GM23248 (cell line): ENCODE data around the gene MXRA8. TPM values are rescaled to one million over a fixed set of nuclear protein-coding genes. Genes with fewer than 3 reads are reported as not detected.

Source experiments
- DNase-seq: peaks from one replicate; pipeline ENCODE4 v3.0.0-alpha.2; 2015
- H2AFZ ChIP-seq: fragments of 200-600 bp; sonication (generic); 2 replicates; pipeline ENCODE4 v1.6.1; 2016; ENCODE audit warnings: antibody characterized with exemption
- H3F3A ChIP-seq: fragments of 200-600 bp; sonication (generic); 2 replicates; pipeline ENCODE4 v1.6.1; 2016; ENCODE audit warnings: mild to moderate bottlenecking, antibody characterized with exemption, mixed run types; ENCODE audit not compliant: insufficient read depth
- H3K27ac ChIP-seq: fragments of 200-600 bp; sonication (generic); 2 replicates; pipeline ENCODE4 v1.5.1; 2016; ENCODE audit warnings: mild to moderate bottlenecking
- H3K27me3 ChIP-seq: fragments of 200-600 bp; sonication (generic); replicated peaks from 2 replicates; pipeline ENCODE4 v1.6.1; 2016; ENCODE audit warnings: mild to moderate bottlenecking; ENCODE audit not compliant: insufficient read depth
- H3K36me3 ChIP-seq: fragments of 200-600 bp; sonication (generic); 2 replicates; pipeline ENCODE4 v1.6.1; 2016; ENCODE audit warnings: low read depth, mild to moderate bottlenecking
- H3K4me1 ChIP-seq: fragments of 200-600 bp; sonication (generic); 2 replicates; pipeline ENCODE4 v1.6.1; 2016; ENCODE audit warnings: mild to moderate bottlenecking; ENCODE audit not compliant: insufficient read depth
- H3K4me2 ChIP-seq: fragments of 200-600 bp; sonication (generic); one replicate; pipeline ENCODE4 v1.6.1; 2016; ENCODE audit warnings: mild to moderate bottlenecking; ENCODE audit not compliant: unreplicated experiment
- H3K4me3 ChIP-seq: fragments of 200-600 bp; sonication (generic); 2 replicates; pipeline ENCODE4 v1.5.1; 2016; ENCODE audit warnings: mild to moderate bottlenecking
- H3K79me2 ChIP-seq: fragments of 200-600 bp; sonication (generic); 2 replicates; pipeline ENCODE4 v1.6.1; 2016; ENCODE audit warnings: mild to moderate bottlenecking; ENCODE audit not compliant: insufficient read depth
- H3K9ac ChIP-seq: fragments of 200-600 bp; sonication (generic); 2 replicates; pipeline ENCODE4 v1.6.1; 2016; ENCODE audit warnings: mild to moderate bottlenecking
- H3K9me2 ChIP-seq: fragments of 200-600 bp; sonication (generic); 2 replicates; pipeline ENCODE4 v1.6.1; 2016; ENCODE audit warnings: mixed run types, mild to moderate bottlenecking, moderate library complexity; ENCODE audit not compliant: insufficient read depth
- H3K9me3 ChIP-seq: fragments of 200-600 bp; sonication (generic); one replicate; pipeline ENCODE4 v1.6.1; 2017; ENCODE audit warnings: low read depth
- H4K20me1 ChIP-seq: fragments of 200-600 bp; sonication (generic); 2 replicates; pipeline ENCODE4 v1.6.0; 2016; ENCODE audit not compliant: insufficient read depth
- EZH2 ChIP-seq: fragments of 200-600 bp; sonication (generic); IDR thresholded peaks from 2 replicates; pipeline ENCODE4 v1.6.1; 2018; ENCODE audit warnings: antibody characterized with exemption, mild to moderate bottlenecking; ENCODE audit not compliant: insufficient read depth, poor library complexity, severe bottlenecking
- EZH2phosphoT487 ChIP-seq: fragments of 200-600 bp; sonication (generic); IDR thresholded peaks from 2 replicates; pipeline ENCODE4 v1.6.1; 2018; ENCODE audit warnings: antibody characterized with exemption, moderate library complexity, mild to moderate bottlenecking, low read depth; ENCODE audit not compliant: insufficient read depth
- WGBS, 2 experiments: methylation state at CpG; one replicate each; pipeline ENCODE4 v1.1.6; 2015 to 2017; ENCODE audit warnings: low lambda C conversion rate in 2 of 2, low coverage in 1 of 2; ENCODE audit errors: missing lambda C conversion rate in 2 of 2; 5-methylcytosine and 5-hydroxymethylcytosine counted together
- in situ Hi-C: fragments of 300-500 bp; cut with MboI; formaldehyde crosslinking; loops from 2 replicates; pipeline ENCODE4 v1.15.0; 2020
- microRNA-seq: library from miRNA; unstranded; fragments of <30 nt; microRNA quantifications from one replicate; pipeline ENCODE4, GENCODE V29; 2016; ENCODE audit warnings: borderline number of aligned reads
- polyA plus RNA-seq: library from polyadenylated mRNA; unstranded; fragments of >200 nt; fragmentation: Nextera tagmentation; extraction: Ambion mirVana; gene quantifications from 2 replicates; pipeline ENCODE4 v1.2.1, GENCODE V29; 2016
- total RNA-seq: library from RNA; depleted of rRNA; stranded (reverse); fragments of >200 nt; shearing (Covaris generic); gene quantifications from 2 replicates; pipeline ENCODE4 v1.2.3, GENCODE V29; 2014; rRNA removed

The MXRA8 gene
- total and polyA plus RNA-seq, 2 experiments from 2014 or later, result 584 to 1,228 TPM

DNA sequence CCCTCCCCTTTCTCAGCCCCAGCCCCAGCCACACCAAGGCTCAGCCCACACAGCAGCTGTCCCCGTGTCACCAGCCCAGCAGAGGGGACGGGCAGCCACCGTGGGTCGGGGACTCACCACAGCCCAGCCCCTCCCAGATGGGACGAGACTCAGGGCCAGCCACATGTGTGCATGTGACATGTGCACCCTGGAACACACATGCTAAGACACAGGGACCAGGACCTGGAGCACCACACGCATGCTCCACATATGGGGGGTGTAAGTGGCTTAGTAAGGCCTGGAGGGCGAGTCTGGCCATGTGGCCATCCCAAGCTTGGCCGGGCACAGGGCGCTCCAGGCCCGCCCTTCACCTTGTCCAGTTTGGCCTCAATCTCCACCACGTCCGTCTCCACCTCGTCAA, 54.6 kb downstream of the MXRA8 start:
- no peak overlapping the region for H3K4me2 ChIP-seq
- TF ChIP-seq EZH2phosphoT487, result no peak
- no peak for TF ChIP-seq EZH2

DNA sequence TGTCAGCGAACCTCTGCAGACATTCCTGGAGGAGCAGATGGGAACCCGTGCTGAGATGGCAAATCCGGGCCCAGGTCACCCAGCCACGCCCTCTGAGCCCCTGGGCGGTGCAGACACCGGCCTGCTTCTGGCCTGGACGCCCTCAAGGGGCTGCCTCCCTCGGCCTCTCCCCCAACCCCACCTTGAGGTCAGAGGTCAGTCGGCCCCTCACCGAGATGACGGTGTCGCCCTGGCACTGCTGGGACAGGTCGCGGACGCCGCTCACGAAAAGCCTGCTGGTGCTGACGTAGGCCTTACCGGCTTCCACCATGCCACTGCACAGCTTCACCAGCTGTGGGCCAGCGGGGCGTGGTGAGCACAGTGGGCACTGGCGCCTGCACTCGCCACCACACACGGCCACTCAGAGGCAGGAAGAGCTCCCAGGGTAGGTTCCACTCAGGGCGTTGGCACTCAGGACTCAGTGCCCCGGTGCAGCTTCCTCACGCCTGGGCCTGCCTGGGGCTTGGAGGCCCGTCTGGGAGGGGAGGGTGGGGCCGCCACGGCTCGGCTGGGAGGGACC, 55.3 kb downstream of the MXRA8 start:
- Histone ChIP-seq H3K27ac (no peak overlapping the region), H4K20me1 (no peaks in the 10 kb centered on the region), H3K36me3 (no peaks in the 10 kb centered on the region), H3K4me3 (no peak overlapping the region), H3K9me2 (no peaks in the 10 kb centered on the region), H3K4me2 (no peak overlapping the region), H3K9ac (no peak overlapping the region), H3K79me2 (peaks cover 45% of the 10 kb centered on the region), H3K9me3 (no peaks in the 10 kb centered on the region), H2AFZ (no peak overlapping the region), H3F3A (no peaks in the 10 kb centered on the region), H3K4me1 (peaks cover 22% of the 10 kb centered on the region), H3K27me3 (no peaks in the 10 kb centered on the region)
- in situ Hi-C loops, result no loop called here
- TF ChIP-seq EZH2 (no peak), EZH2phosphoT487 (no peak)
- no peak for DNase-seq
- WGBS, 2 experiments, result 81 to 87% methylated on average over 23 to 31 of the region's 31 CpGs

More for the DNA sequence above, 54.6 kb downstream of the MXRA8 start:
- Histone ChIP-seq H3K4me1 (peaks cover 22% of the 10 kb centered on the region), H3K9me2 (no peaks in the 10 kb centered on the region), H2AFZ (no peak overlapping the region), H3K27ac (no peak overlapping the region), H3K79me2 (peaks cover 45% of the 10 kb centered on the region), H3K9ac (no peak overlapping the region), H3K9me3 (no peaks in the 10 kb centered on the region), H3K4me3 (no peak overlapping the region), H3F3A (no peaks in the 10 kb centered on the region), H3K27me3 (no peaks in the 10 kb centered on the region), H4K20me1 (no peaks in the 10 kb centered on the region), H3K36me3 (no peaks in the 10 kb centered on the region)
- WGBS, 2 experiments, result 71 to 78% methylated on average over 11 to 13 of the region's 13 CpGs
- in situ Hi-C loops, result no loop called here
- DNase-seq, result no peak

Small RNA genes lying within 50 kb of the gene (microRNA-seq; reads per million reads assigned to microRNA genes)
- gene MIR6727, result 2.0 reads per million
- gene MIR6808, result not detected

Other genes starting within 250 kb of the MXRA8 start
- gene C1orf159, start 242.5 kb downstream of the MXRA8 start, total RNA-seq, result 5.2 and 13.1 TPM in 2 replicates
- gene C1orf159, start 242.5 kb downstream of the MXRA8 start, polyA plus RNA-seq, result 11.0 and 11.4 TPM in 2 replicates
- gene TTLL10, start 184.7 kb downstream of the MXRA8 start, total RNA-seq, result not detected in 2 replicates
- gene TTLL10, start 184.7 kb downstream of the MXRA8 start, polyA plus RNA-seq, result not detected in 2 replicates
- gene TNFRSF18, start 152.0 kb downstream of the MXRA8 start, total RNA-seq, result not detected in 2 replicates
- 0.18 TPM in 1 of 2 replicates, not detected in the other for gene TNFRSF18, start 152.0 kb downstream of the MXRA8 start, polyA plus RNA-seq
- not detected in 2 replicates for gene TNFRSF4, start 144.4 kb downstream of the MXRA8 start, total RNA-seq
- not detected in 2 replicates for gene TNFRSF4, start 144.4 kb downstream of the MXRA8 start, polyA plus RNA-seq
- gene SDF4, start 126.6 kb downstream of the MXRA8 start, total RNA-seq, result 214 and 216 TPM in 2 replicates
- 261 and 269 TPM in 2 replicates for gene SDF4, start 126.6 kb downstream of the MXRA8 start, polyA plus RNA-seq
- 50.3 and 52.5 TPM in 2 replicates for gene B3GALT6, start 126.3 kb downstream of the MXRA8 start, total RNA-seq
- gene B3GALT6, start 126.3 kb downstream of the MXRA8 start, polyA plus RNA-seq, result 6.5 and 8.3 TPM in 2 replicates
- gene C1QTNF12, start 111.8 kb downstream of the MXRA8 start, total RNA-seq, result 0.38 and 3.1 TPM in 2 replicates
- 2.0 and 2.1 TPM in 2 replicates for gene C1QTNF12, start 111.8 kb downstream of the MXRA8 start, polyA plus RNA-seq
- 49.7 and 51.0 TPM in 2 replicates for gene UBE2J2, start 84.7 kb downstream of the MXRA8 start, total RNA-seq
- 63.5 and 68.0 TPM in 2 replicates for gene UBE2J2, start 84.7 kb downstream of the MXRA8 start, polyA plus RNA-seq
- gene SCNN1D, start 78.1 kb downstream of the MXRA8 start, total RNA-seq, result 0.76 and 2.5 TPM in 2 replicates
- 0.46 and 0.55 TPM in 2 replicates for gene SCNN1D, start 78.1 kb downstream of the MXRA8 start, polyA plus RNA-seq
- gene ACAP3, start 50.6 kb downstream of the MXRA8 start, total RNA-seq, result 58.6 and 68.0 TPM in 2 replicates
- 11.6 and 11.8 TPM in 2 replicates for gene ACAP3, start 50.6 kb downstream of the MXRA8 start, polyA plus RNA-seq
- 36.2 and 46.5 TPM in 2 replicates for gene PUSL1, start 50.0 kb downstream of the MXRA8 start, total RNA-seq
- gene PUSL1, start 50.0 kb downstream of the MXRA8 start, polyA plus RNA-seq, result 28.3 and 30.9 TPM in 2 replicates
- gene INTS11, start 33.9 kb downstream of the MXRA8 start, total RNA-seq, result 80.1 and 90.0 TPM in 2 replicates
- gene INTS11, start 33.9 kb downstream of the MXRA8 start, polyA plus RNA-seq, result 70.2 and 72.8 TPM in 2 replicates
- gene CPTP, start 33.8 kb downstream of the MXRA8 start, total RNA-seq, result 30.5 and 39.0 TPM in 2 replicates
- 28.0 and 33.2 TPM in 2 replicates for gene CPTP, start 33.8 kb downstream of the MXRA8 start, polyA plus RNA-seq
- gene TAS1R3, start 27.3 kb downstream of the MXRA8 start, total RNA-seq, result 0.54 TPM in 1 of 2 replicates, not detected in the other
- 0.24 TPM in 1 of 2 replicates, not detected in the other for gene TAS1R3, start 27.3 kb downstream of the MXRA8 start, polyA plus RNA-seq
- 113 and 119 TPM in 2 replicates for gene DVL1, start 9.1 kb downstream of the MXRA8 start, total RNA-seq
- 8.6 and 9.9 TPM in 2 replicates for gene DVL1, start 9.1 kb downstream of the MXRA8 start, polyA plus RNA-seq
- 118 and 120 TPM in 2 replicates for gene AURKAIP1, start 16.7 kb upstream of the MXRA8 start, total RNA-seq
- 216 and 218 TPM in 2 replicates for gene AURKAIP1, start 16.7 kb upstream of the MXRA8 start, polyA plus RNA-seq
- 150 and 185 TPM in 2 replicates for gene CCNL2, start 40.8 kb upstream of the MXRA8 start, total RNA-seq
- gene CCNL2, start 40.8 kb upstream of the MXRA8 start, polyA plus RNA-seq, result 151 and 199 TPM in 2 replicates
- gene MRPL20, start 48.7 kb upstream of the MXRA8 start, total RNA-seq, result 88.9 and 105 TPM in 2 replicates
- gene MRPL20, start 48.7 kb upstream of the MXRA8 start, polyA plus RNA-seq, result 176 and 181 TPM in 2 replicates
- gene ANKRD65, start 62.7 kb upstream of the MXRA8 start, total RNA-seq, result 0.51 and 0.97 TPM in 2 replicates
- gene ANKRD65, start 62.7 kb upstream of the MXRA8 start, polyA plus RNA-seq, result 0.44 and 0.70 TPM in 2 replicates
- 1.4 and 2.3 TPM in 2 replicates for gene VWA1, start 77.1 kb upstream of the MXRA8 start, total RNA-seq
- 0.60 and 1.3 TPM in 2 replicates for gene VWA1, start 77.1 kb upstream of the MXRA8 start, polyA plus RNA-seq
- gene ATAD3C, start 91.1 kb upstream of the MXRA8 start, total RNA-seq, result not detected in 2 replicates
- 0.51 TPM in 1 of 2 replicates, not detected in the other for gene ATAD3C, start 91.1 kb upstream of the MXRA8 start, polyA plus RNA-seq
- gene ATAD3B, start 113.2 kb upstream of the MXRA8 start, total RNA-seq, result 20.2 and 34.7 TPM in 2 replicates
- gene ATAD3B, start 113.2 kb upstream of the MXRA8 start, polyA plus RNA-seq, result 11.6 and 12.1 TPM in 2 replicates
- gene ATAD3A, start 153.6 kb upstream of the MXRA8 start, total RNA-seq, result 45.8 and 54.5 TPM in 2 replicates
- gene ATAD3A, start 153.6 kb upstream of the MXRA8 start, polyA plus RNA-seq, result 42.8 and 44.9 TPM in 2 replicates
- 1.1 and 3.3 TPM in 2 replicates for gene TMEM240, start 182.1 kb upstream of the MXRA8 start, total RNA-seq
- gene TMEM240, start 182.1 kb upstream of the MXRA8 start, polyA plus RNA-seq, result 0.44 and 0.76 TPM in 2 replicates
- gene SSU72, start 216.3 kb upstream of the MXRA8 start, total RNA-seq, result 60.8 and 69.2 TPM in 2 replicates
- 195 and 204 TPM in 2 replicates for gene SSU72, start 216.3 kb upstream of the MXRA8 start, polyA plus RNA-seq
- gene FNDC10, start 241.6 kb upstream of the MXRA8 start, total RNA-seq, result 7.7 and 9.8 TPM in 2 replicates
- gene FNDC10, start 241.6 kb upstream of the MXRA8 start, polyA plus RNA-seq, result 3.1 and 3.9 TPM in 2 replicates